GM10847 (cell line): Measurements from ENCODE around the gene PTPN22.

Experiments used
- POLR2A ChIP-seq: IDR thresholded peaks from 2 replicates; pipeline ENCODE4 v1.6.1; 2011; ENCODE audit not compliant: insufficient read length; ENCODE audit errors: extremely low read depth

The PTPN22 gene

DNA sequence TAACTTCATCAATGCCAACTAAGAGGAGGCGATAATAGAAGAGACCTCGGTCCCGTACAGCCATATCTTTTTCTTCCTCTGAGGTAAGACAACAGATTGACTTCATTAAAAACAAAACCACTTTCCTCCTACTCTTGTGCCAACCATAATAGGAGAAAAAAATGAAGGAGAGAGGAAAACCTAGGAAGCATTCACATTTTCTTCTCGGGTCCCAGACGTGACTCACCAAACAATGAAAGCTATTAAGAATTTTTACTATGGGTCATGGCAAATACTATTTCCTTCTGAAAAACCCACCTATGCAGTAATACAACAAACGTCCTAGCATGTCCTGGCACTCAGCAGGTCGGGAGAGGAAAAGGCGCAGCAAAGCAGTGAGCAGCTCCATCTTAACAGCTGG, 24.4 kb upstream of the PTPN22 start:
- no peak for TF ChIP-seq POLR2A

DNA sequence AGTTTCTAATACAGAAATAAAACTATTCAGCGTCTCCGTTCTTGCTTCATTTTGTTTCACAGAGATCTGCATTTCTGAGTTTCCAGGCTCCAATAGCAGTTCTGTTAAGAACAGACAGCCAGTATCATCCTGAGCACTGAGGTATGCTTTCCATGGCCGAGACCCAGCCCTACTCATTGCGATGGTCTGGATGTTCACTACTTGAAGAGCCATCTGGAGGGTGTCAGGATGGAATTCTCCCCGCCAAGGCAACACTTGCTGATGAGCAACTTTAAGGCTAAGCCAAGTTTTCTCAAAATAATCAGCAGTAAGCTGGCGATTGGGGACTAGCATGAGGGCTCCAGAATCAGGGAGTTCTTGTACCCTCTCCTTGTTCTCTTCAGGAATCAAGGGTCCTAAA, 23.6 kb upstream of the PTPN22 start:
- TF ChIP-seq POLR2A, result no peak

DNA sequence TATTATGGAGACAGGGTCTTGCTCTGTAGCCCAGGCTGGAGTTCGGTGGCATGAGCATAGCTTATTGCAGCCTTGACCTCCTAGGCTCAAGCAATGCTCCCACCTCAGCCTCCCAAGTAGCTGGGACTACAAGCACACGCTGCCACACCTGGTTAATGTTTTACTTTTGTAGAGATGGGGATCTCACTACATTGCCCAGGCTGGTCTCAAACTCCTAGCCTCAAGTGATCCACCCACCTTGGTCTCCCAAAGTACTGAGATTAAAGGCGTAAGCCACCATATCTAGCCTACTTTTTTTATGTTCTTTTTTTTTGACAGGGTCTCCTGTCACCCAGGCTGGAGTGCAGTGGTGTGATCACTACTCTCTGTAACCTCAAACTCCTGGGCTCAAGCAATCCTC, 21.8 kb upstream of the PTPN22 start:
- no peak for TF ChIP-seq POLR2A

DNA sequence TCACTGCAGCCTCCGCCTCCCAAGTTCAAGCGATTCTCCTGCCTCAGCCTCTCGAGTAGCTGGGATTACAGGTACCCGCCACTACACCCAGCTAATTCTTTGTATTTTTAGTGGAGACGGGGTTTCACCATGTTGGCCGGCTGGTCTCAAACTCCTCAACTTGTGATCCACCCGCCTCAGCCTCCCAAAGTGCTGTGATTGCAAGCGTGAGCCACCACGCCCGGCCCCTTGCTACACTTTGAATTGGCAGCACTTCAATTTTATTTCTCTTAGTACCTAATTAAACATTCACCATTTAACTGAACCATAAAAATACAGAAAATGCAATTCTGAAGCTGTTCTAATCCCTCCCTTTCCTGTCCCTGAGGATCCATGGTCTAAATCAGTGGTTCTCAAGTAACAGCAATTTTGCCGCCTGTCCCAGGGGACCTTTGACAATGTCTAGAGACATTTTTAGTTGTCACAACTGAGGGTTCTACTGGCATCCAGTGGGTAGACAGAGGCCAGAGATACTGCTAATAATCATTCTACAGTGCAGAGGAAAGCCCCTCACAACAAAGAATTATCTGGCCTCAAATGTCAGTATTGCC, 20.2 kb upstream of the PTPN22 start:
- TF ChIP-seq POLR2A, result no peak

DNA sequence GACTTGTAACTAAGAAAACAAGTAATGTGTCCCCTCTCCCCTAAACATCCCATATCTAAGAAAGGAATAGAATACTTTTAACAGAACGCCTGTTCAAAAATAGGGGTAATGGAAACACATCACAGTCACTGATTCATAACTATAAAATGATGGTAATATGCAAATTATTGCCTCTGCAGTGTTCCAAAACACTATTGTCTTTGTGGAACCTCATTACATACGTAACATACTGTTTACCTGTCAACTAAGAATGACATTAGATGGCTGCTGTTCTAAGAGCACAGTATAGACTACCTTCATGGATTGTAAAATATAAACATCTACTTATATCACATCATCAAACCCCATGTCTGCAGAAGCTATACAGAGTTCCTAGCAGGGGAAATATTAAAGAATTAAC, 19.3 kb upstream of the PTPN22 start:
- TF ChIP-seq POLR2A, result no peak

DNA sequence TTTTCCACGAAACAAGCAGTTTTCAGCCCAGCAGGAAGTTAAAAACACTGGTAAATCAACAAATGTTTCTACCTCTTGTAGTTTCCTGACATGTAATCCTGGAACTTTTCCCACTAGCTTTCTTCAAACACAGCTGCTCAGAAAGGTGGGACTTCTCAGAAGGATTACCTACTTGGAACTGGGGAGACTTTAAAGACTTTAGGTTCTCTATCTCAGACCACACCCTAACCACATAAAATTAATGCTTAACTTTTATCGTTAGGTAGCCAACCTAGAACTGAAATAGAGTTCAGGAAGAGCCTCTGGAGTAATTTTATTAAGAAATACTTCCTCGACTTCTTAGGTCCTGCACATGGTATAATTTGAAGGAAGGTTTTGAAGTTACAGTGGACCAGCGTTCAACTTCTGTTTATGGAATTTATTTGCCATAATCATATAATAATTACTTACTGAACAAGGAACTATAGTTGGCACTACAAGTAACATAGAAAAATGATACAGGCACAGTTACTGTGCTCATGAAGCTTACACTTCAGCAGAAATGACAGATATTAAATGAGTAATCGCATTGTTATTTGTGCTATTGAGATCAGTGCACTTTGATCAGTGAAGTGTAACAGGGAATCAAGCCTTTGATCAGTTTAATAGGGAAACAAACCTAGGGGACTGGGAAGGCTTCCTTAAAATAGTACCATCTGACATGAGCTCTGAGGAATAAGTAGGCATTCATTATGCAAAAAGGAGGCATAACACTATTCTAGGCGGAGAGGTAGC, 16.1 kb upstream of the PTPN22 start, which contains the start of gene BCL2L15:
Gene BCL2L15, minus strand, starts transcription at position 180 of the 774 bp plus-strand sequence. CDS start 206 bp downstream, outside the sequence.
- no peak for TF ChIP-seq POLR2A

DNA sequence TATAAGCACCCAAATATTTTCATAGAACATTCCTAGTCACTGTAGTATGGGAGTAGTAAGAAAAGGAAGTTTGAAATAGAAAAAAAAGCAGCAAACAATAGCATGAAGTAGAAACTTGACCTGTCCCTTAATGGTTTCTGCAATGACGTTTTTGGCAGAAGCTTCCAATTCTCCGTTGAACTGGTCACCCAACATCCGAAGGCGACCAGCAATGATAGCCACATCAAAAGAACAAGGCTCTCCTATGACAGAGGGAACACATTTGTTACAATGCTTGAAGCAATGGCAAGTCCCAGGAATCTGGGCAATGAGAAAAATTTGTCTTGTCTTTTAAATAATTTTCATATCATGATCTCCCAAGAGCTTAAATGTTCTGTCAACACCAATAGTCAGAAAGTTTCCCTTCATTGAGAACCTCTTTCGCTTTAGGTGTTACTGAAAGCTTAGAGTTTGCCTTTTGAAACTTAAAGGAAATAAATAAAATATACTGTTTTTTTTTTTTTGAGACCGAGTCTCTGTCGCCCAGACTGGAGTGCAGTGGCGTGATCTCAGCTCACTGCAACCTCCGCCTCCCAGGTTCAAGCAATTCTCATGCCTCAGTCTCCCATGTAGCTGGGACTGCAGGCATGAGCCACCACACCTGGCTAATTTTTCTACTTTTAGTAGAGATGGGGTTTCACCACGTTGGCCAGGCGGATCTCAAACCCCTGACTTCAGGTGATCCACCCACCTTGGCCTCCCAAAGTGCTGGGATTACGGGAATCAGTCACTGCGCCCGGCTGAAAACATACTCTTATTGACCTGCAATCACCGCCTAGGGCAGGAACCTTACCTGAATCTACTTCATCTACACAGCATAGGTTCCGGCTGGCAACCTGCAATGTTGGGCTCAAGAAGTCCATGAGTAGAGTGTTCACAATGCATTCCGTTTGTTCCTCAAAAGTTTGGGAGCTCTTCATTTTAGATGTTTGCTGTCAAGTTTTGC, 15.2 kb upstream of the PTPN22 start:
- no peak for TF ChIP-seq POLR2A

DNA sequence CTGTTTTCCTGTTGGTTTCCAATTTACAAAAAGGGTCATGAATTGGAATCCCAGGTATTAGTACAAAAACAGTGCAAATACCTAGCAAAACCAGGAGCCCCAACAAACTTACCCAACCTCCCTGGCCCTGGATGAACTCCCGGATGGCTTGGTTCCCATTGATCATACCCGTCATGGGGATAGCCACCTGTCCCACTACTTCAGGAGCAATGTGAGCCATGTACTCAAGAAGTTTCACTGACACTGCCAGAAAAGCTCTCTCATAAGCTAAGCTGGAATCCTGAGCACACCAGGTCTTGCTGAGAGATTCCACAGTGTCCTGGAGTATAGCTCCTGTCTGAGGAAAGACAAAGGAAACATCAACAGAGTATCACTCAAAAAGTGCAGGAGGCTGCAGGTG, 10.1 kb upstream of the PTPN22 start:
- TF ChIP-seq POLR2A, result no peak

DNA sequence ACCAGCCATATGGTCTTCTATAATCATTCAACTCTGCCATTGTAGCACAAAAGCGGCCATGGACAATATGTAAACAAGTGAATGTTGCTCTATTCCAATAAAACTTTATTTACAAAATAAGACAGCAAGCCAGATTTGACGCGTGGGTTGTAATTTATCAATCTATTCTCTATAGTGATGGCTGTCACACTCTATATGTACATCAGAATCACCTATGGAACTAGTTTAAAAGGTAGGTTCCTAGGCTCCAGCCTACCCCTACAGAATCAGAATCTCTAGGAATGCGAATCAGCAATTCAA, 8.2 kb upstream of the PTPN22 start:
- TF ChIP-seq POLR2A, result no peak

DNA sequence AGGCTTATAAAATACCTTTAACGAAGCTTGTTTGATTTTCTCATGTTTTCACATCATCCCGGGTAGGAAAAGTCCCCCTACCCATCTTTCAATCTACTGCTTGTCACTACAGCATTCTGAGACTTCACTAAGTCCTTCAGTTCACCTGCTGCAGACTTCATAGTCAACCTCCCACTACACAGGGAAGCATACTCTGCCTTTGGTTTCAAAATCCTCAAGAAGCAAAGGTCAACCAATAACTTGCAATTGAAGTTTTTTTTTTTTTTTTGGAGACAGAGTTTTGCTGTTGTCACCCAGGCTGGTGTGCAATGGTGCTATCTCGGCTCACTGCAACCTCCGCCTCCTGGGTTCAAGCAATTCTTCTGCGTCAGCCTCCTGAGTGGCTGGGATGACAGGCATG, 4.7 kb upstream of the PTPN22 start:
- TF ChIP-seq POLR2A, result no peak

DNA sequence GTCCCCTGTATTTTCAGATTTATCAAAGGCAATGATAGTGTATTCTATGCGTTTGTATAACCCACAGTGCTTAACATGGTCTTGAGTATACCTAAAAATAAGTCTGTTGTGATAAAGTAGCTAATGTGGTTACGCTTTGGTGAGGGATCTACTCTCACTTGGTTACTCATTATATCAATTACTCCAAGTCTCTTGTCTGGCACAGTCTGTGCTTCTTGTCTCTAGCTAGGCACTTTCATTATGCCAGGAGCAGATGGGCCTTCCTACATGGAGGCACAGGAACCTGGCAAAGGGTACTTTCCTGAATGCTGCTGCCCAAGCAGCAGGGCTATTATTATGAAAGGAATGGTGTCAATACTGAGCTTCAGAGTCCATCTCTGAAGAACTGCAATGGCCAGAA, 4.2 kb upstream of the PTPN22 start:
- no peak for TF ChIP-seq POLR2A

DNA sequence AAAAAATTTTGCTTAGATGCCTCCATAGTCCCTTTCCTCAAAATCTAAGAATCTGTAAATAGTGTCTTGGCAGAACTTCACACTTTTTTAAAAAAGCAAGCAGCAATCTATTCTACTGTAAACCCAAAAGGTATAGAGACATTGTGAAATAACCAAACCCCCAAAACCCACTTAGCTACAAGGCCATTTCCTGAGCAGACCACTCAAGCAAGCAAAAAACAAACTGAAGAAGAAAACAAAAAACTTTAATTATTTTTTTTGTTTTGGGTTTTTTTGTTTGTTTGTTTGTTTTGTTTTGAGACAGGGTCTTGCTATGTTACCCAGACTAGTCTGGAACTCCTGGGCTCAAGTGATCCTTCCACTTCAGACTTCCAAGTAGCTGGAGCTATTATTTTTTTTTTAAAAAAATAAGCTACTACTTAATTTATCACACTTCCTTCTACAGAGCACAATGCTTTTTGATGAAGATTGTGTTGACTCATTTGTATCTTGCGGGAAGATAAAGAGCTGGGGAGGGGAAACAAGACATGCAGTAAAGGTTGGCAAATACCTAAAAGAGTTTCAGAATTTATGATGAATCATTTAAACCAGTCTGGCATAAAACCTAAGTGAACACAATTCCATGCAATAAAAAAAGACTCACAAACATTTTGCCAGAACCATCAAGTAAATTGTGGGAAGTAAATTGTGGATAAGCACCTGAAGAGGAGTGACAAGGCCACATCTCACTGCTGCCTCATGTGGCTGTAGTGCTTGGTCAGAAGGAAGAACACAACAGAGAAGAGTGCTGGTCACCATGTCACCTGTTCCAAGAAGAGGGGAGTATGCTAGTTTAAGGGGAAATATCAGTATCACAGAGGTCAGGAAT, 2.7 kb upstream of the PTPN22 start:
- no peak for TF ChIP-seq POLR2A

DNA sequence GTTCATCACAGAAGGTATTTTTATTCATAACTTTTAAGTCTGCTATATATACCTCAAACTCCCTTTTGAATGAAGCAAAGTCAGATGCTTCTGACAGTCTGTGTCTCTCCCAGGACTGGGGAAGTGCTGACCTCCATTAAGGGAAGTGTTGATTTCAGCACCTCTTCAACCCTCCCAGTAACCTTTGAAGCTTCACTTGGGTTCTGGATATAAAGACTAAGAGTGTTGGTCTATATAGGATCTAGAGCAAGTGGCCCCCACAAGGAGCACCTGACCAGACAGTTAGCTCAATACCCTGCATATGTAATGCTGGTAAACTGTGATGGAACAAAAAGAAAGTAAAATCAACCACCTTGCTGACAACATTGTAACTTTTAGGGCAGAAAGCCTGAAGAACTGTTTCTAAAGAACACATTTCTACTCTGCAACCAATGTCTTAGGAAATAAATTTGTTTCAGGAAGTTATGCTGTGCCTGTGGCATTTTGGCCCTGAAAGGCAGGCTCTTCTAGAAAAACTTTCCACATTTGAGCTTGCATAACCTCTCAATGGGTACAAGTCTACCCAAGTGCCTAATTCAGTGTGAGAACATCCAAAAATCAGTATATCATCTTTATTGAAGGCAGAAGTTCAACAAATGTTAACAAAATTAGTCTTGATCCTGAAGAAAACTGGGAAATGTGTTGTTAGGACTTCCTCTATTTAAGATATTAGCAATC, 865 bp upstream of the PTPN22 start:
- no peak for TF ChIP-seq POLR2A

DNA sequence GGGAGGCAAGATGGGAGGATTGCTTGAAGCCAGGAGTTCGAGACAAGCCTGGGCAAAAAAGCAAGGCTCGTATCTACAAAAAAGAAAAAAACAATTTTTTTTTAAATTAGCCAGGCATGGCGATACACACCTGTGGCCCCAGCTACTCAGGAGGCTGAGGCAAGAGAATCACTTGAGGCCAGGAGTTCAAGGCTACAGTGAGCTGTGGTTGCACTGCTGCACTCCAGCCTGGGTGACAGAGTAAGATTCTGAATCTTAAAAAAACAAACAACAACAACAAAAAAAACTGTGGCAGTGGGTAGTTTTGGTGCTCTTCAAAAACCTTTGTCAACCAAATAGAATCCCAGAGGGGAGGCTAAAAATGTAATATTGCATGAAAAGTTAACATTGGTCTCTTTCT, 734 bp downstream of the PTPN22 start:
- no peak for TF ChIP-seq POLR2A
